IMR-90 (cell line): ENCODE measurements around the gene WNK4. TPM values are rescaled to one million over a fixed set of nuclear protein-coding genes. Genes with fewer than 3 reads are reported as not detected.

ENCODE experiments used
- ATAC-seq: fragments of 200-7000 bp; cut with Tn5 transposase; 2 replicates; pipeline ENCODE4 v1.9.1; 2020; ENCODE audit warnings: low read depth, mild to moderate bottlenecking, moderate library complexity
- BruUV-seq: library from RNA; stranded (reverse); fragments of 400-500 nt; replicated peaks from 2 replicates; lab custom pipeline; 2021; lab: Mats Ljungman, UMichigan
- CTCF ChIA-PET: fragments of 300-600 bp; formaldehyde crosslinking; extraction: SDS; loops from one replicate; lab custom pipeline; 2021; ENCODE audit warnings: antibody characterized with exemption; lab: Yijun Ruan, JAX
- POLR2A ChIA-PET: fragments of 300-600 bp; sonication (Branson Sonifier 250); formaldehyde crosslinking; loops from one replicate; lab custom pipeline; 2022; ENCODE audit warnings: antibody characterized with exemption; ENCODE audit not compliant: unreplicated experiment; lab: Charles Lee
- DNase-seq: peaks from one replicate; pipeline ENCODE4 v3.0.0; 2013
- H2AFZ ChIP-seq: replicated peaks from 2 replicates; pipeline ENCODE3; 2013; ENCODE audit warnings: low read length, mild to moderate bottlenecking; ENCODE audit not compliant: poor library complexity
- H2AK5ac ChIP-seq: 2 replicates; pipeline ENCODE4 v1.6.1; 2013; ENCODE audit warnings: low read depth, low read length, inconsistent platforms
- H2AK9ac ChIP-seq: replicated peaks from 2 replicates; pipeline ENCODE3; 2013; ENCODE audit warnings: mild to moderate bottlenecking, low read depth, low read length, moderate library complexity; ENCODE audit not compliant: poor library complexity
- H2BK120ac ChIP-seq: 2 replicates; pipeline ENCODE4 v1.6.1; 2013; ENCODE audit warnings: low read depth, low read length, inconsistent platforms
- H2BK15ac ChIP-seq: 3 replicates; pipeline ENCODE4 v1.6.1; 2013; ENCODE audit warnings: low read depth, low read length, inconsistent platforms
- H2BK20ac ChIP-seq: 2 replicates; pipeline ENCODE4 v1.6.1; 2013; ENCODE audit warnings: low read depth, mild to moderate bottlenecking, inconsistent platforms, low read length, moderate library complexity
- H2BK5ac ChIP-seq: 2 replicates; pipeline ENCODE4 v1.6.1; 2013; ENCODE audit warnings: mild to moderate bottlenecking, low read depth, low read length, inconsistent platforms; ENCODE audit not compliant: poor library complexity, severe bottlenecking
- H3K14ac ChIP-seq: replicated peaks from 2 replicates; pipeline ENCODE4 v1.6.1; 2013; ENCODE audit warnings: low read depth, low read length, inconsistent platforms
- H3K18ac ChIP-seq: 2 replicates; pipeline ENCODE4 v1.6.1; 2013; ENCODE audit warnings: low read depth, low read length, control low read depth
- H3K23ac ChIP-seq: 2 replicates; pipeline ENCODE4 v1.6.1; 2013; ENCODE audit warnings: low read depth, low read length, inconsistent platforms
- H3K27ac ChIP-seq: 2 replicates; pipeline ENCODE4 v1.5.1; 2013; ENCODE audit warnings: mild to moderate bottlenecking, control low read depth, low read length; ENCODE audit not compliant: insufficient read depth
- H3K27me3 ChIP-seq: 2 replicates; pipeline ENCODE4 v1.6.1; 2013; ENCODE audit warnings: low read length; ENCODE audit not compliant: control insufficient read depth, insufficient read depth
- H3K36me3 ChIP-seq: 2 replicates; pipeline ENCODE4 v1.6.1; 2013; ENCODE audit warnings: low read length, mixed read lengths; ENCODE audit not compliant: control insufficient read depth, insufficient read depth
- H3K4ac ChIP-seq: 2 replicates; pipeline ENCODE4 v1.6.1; 2013; ENCODE audit warnings: low read depth, low read length, inconsistent platforms
- H3K4me1 ChIP-seq: 2 replicates; pipeline ENCODE4 v1.6.1; 2013; ENCODE audit warnings: low read length, mixed read lengths; ENCODE audit not compliant: control insufficient read depth, insufficient read depth
- H3K4me2 ChIP-seq: 2 replicates; pipeline ENCODE4 v1.6.1; 2013; ENCODE audit warnings: low read depth, mild to moderate bottlenecking, control low read depth, low read length, moderate library complexity
- H3K4me3 ChIP-seq: 2 replicates; pipeline ENCODE4 v1.5.1; 2013; ENCODE audit warnings: low read depth, mild to moderate bottlenecking, control low read depth, low read length, moderate library complexity; ENCODE audit not compliant: insufficient read depth
- H3K56ac ChIP-seq: 2 replicates; pipeline ENCODE4 v1.6.1; 2013; ENCODE audit warnings: low read length, inconsistent platforms; ENCODE audit not compliant: insufficient read depth; ENCODE audit errors: extremely low read depth
- H3K79me1 ChIP-seq, 2 experiments: 2 replicates each; pipeline ENCODE4 v1.6.1; 2013; ENCODE audit warnings: low read length in 2 of 2, inconsistent platforms in 1 of 2, low read depth in 1 of 2
- H3K9ac ChIP-seq: 2 replicates; pipeline ENCODE4 v1.6.1; 2013; ENCODE audit warnings: low read depth, low read length, control low read depth
- H3K9me1 ChIP-seq: 2 replicates; pipeline ENCODE4 v1.6.1; 2013; ENCODE audit warnings: low read length, inconsistent platforms; ENCODE audit not compliant: insufficient read depth
- H3K9me3 ChIP-seq: 2 replicates; pipeline ENCODE4 v1.6.1; 2013; ENCODE audit warnings: low read length; ENCODE audit not compliant: control insufficient read depth, insufficient read depth
- H4K20me1 ChIP-seq: 2 replicates; pipeline ENCODE4 v1.6.1; 2013; ENCODE audit warnings: low read length, inconsistent platforms; ENCODE audit not compliant: insufficient read depth
- H4K5ac ChIP-seq: 2 replicates; pipeline ENCODE4 v1.6.1; 2013; ENCODE audit warnings: mild to moderate bottlenecking, low read depth, low read length, control low read depth
- H4K8ac ChIP-seq, 2 experiments: 2 replicates each; pipeline ENCODE4 v1.6.1; 2013; ENCODE audit warnings: low read depth in 2 of 2, low read length in 2 of 2, control low read depth in 1 of 2, inconsistent platforms in 1 of 2
- H4K91ac ChIP-seq: 2 replicates; pipeline ENCODE4 v1.6.1; 2013; ENCODE audit warnings: low read depth, low read length, inconsistent platforms; ENCODE audit not compliant: insufficient read depth
- BHLHE40 ChIP-seq: fragments of 150-350 bp; IDR thresholded peaks from 2 replicates; pipeline ENCODE4 v1.6.1; 2016; ENCODE audit warnings: mild to moderate bottlenecking, low read depth, low read length
- CHD1 ChIP-seq: IDR thresholded peaks from 2 replicates; pipeline ENCODE4 v1.6.1; 2012; ENCODE audit warnings: low read depth, low read length, improper control_type of control experiment
- FOS ChIP-seq: fragments of 150-350 bp; IDR thresholded peaks from 2 replicates; pipeline ENCODE4 v1.6.1; 2016; ENCODE audit warnings: low read depth, low read length
- MAZ ChIP-seq: IDR thresholded peaks from 2 replicates; pipeline ENCODE4 v1.6.1; 2012; ENCODE audit warnings: low read depth, mild to moderate bottlenecking, low read length, improper control_type of control experiment, moderate library complexity, borderline replicate concordance
- MXI1 ChIP-seq: IDR thresholded peaks from 2 replicates; pipeline ENCODE4 v1.6.1; 2012; ENCODE audit warnings: low read depth, mild to moderate bottlenecking, low read length, moderate library complexity, borderline replicate concordance
- RAD21 ChIP-seq: IDR thresholded peaks from 2 replicates; pipeline ENCODE4 v1.6.1; 2012; ENCODE audit warnings: low read length, improper control_type of control experiment
- RFX5 ChIP-seq: IDR thresholded peaks from 2 replicates; pipeline ENCODE4 v1.8.0; 2012; ENCODE audit warnings: low read depth, mild to moderate bottlenecking, low read length, moderate library complexity
- WGBS, 2 experiments: methylation state at CpG; one replicate each; pipeline versions ENCODE4 v1.1.5 to v1.1.7; 2013; ENCODE audit warnings: missing lambda C conversion rate in 2 of 2; ENCODE audit not compliant: insufficient read length in 1 of 2; ENCODE audit errors: extremely low coverage in 2 of 2; 5-methylcytosine and 5-hydroxymethylcytosine counted together
- dilution Hi-C: fragments of 300-500 bp; cut with HindIII; formaldehyde crosslinking; loops from one replicate; pipeline ENCODE4 v1.14.3; 2018; ENCODE audit warnings: low sequenced_read_pairs; ENCODE audit not compliant: unreplicated experiment
- in situ Hi-C: fragments of 300-500 bp; cut with MboI; formaldehyde crosslinking; loops from 3 replicates; pipeline ENCODE4 v1.14.3; 2019; ENCODE audit warnings: low sequenced_read_pairs, inconsistent platforms, mixed read lengths
- intact Hi-C: fragments of 100-400 bp; cut with micrococcal nuclease; formaldehyde crosslinking; loops from 2 replicates; pipeline ENCODE4 v1.10.0; 2022
- polyA plus RNA-seq, 3 experiments: library from polyadenylated mRNA; depleted of rRNA; stranded (reverse); fragments of >200 nt; gene quantifications; 2 replicates each; pipeline ENCODE4 v1.2.3, GENCODE V29; 2012; ENCODE audit warnings: low replicate concordance in 1 of 3
- total RNA-seq: library from RNA; depleted of rRNA; stranded (reverse); fragments of >200 nt; gene quantifications from 2 replicates; pipeline ENCODE4 v1.2.3, GENCODE V29; 2012
- TF ChIP-seq, protein P1 (sequence below): fragments of 150-350 bp; IDR thresholded peaks from 2 replicates; pipeline ENCODE4 v1.6.1; 2016; ENCODE audit warnings: low read depth, mild to moderate bottlenecking, low read length, moderate library complexity, borderline replicate concordance
- TF ChIP-seq, protein P2 (sequence below): conservative IDR thresholded peaks from 2 replicates; pipeline ENCODE4 v1.5.1; 2012; ENCODE audit warnings: mild to moderate bottlenecking, low read depth, low read length, improper control_type of control experiment

The WNK4 gene
- total and polyA plus RNA-seq, 2 of the 4 experiments (the other 2 are of a cell fraction) = 1.3 to 15.1 TPM

DNA sequence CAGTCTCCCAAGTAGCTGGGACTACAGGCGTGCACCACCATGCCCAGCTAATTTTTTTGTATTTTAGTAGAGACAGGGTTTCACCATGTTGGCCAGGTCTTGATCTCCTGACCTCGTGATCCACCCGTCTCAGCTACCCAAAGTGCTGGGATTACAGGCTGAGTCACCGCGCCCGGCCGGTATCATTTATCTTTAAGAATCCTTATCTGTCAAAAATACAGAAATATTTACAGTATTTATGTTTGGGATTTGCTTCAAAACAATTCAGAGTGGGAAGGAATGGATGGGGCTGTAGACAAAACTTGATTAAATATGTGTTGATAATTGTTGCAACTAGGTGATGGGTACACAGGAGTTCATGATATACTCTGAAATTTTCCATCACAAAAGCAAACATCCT is 40.8 kb downstream of the WNK4 start:
- TF ChIP-seq MAZ (no peak), FOS (no peak), RAD21 (no peak), MXI1 (no peak), CHD1 (no peak), RFX5 (no peak), BHLHE40 (no peak)
- TF ChIP-seq, protein P1, sequence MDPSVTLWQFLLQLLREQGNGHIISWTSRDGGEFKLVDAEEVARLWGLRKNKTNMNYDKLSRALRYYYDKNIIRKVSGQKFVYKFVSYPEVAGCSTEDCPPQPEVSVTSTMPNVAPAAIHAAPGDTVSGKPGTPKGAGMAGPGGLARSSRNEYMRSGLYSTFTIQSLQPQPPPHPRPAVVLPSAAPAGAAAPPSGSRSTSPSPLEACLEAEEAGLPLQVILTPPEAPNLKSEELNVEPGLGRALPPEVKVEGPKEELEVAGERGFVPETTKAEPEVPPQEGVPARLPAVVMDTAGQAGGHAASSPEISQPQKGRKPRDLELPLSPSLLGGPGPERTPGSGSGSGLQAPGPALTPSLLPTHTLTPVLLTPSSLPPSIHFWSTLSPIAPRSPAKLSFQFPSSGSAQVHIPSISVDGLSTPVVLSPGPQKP = no peak
- TF ChIP-seq, protein P2, sequence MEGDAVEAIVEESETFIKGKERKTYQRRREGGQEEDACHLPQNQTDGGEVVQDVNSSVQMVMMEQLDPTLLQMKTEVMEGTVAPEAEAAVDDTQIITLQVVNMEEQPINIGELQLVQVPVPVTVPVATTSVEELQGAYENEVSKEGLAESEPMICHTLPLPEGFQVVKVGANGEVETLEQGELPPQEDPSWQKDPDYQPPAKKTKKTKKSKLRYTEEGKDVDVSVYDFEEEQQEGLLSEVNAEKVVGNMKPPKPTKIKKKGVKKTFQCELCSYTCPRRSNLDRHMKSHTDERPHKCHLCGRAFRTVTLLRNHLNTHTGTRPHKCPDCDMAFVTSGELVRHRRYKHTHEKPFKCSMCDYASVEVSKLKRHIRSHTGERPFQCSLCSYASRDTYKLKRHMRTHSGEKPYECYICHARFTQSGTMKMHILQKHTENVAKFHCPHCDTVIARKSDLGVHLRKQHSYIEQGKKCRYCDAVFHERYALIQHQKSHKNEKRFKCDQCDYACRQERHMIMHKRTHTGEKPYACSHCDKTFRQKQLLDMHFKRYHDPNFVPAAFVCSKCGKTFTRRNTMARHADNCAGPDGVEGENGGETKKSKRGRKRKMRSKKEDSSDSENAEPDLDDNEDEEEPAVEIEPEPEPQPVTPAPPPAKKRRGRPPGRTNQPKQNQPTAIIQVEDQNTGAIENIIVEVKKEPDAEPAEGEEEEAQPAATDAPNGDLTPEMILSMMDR = no peak
- intact Hi-C loops (loop anchor here (5.0 kb wide), 1 partner anchor 59 kb away; the partner anchor contains the start of gene RAMP2), dilution Hi-C loops (no loop called here), in situ Hi-C loops (no loop called here)
- Histone ChIP-seq H3K36me3 (peaks cover 25% of the 10 kb centered on the region), H2BK120ac (no peak overlapping the region), H2BK20ac (no peak overlapping the region), H3K23ac (no peak overlapping the region), H2BK5ac (no peak overlapping the region), H3K4me2 (no peak overlapping the region), H3K56ac (no peak overlapping the region), H3K9ac (no peak overlapping the region), H3K27ac (no peak overlapping the region), H3K9me3 (no peaks in the 10 kb centered on the region), H2AFZ (no peak overlapping the region), H4K20me1 (no peaks in the 10 kb centered on the region), H2AK9ac (no peak overlapping the region), H3K27me3 (no peaks in the 10 kb centered on the region), H3K9me1 (no peaks in the 10 kb centered on the region), H3K79me1 (peaks cover 24 to 37% of the 10 kb centered on the region in 2 experiments), H4K8ac (no peak overlapping the region), H3K18ac (no peak overlapping the region), H3K4me3 (no peak overlapping the region), H3K4me1 (no peaks in the 10 kb centered on the region; the same call in 1 of the 2 replicates), H3K4ac (no peak overlapping the region), H4K5ac (no peak overlapping the region), H4K91ac (no peak overlapping the region), H3K14ac (no peak overlapping the region), H2AK5ac (no peak overlapping the region), H2BK15ac (no peak overlapping the region)
- ChIA-PET POLR2A (no interaction called here), CTCF (interaction anchor here (2.2 kb wide), 1 partner anchor 12 kb away, joined by 8 read pairs; no protein-coding TSS in a partner anchor)
- ATAC-seq (no peak), DNase-seq (no peak)
- no TSS peak for BruUV-seq
- no CpG with 5 or more reads among the region's 7 CpGs for WGBS, 2 experiments
